ENCODE results near the gene PHTF2.
A peak's percentile ranks its signal among the peaks of the same experiment; 100 is the strongest.
"Not testable (repeated sequence)": the region's sequence is repeated elsewhere in the genome, so short reads cannot be mapped to it uniquely, and the experiment has no call there.

The PHTF2 gene

DNA sequence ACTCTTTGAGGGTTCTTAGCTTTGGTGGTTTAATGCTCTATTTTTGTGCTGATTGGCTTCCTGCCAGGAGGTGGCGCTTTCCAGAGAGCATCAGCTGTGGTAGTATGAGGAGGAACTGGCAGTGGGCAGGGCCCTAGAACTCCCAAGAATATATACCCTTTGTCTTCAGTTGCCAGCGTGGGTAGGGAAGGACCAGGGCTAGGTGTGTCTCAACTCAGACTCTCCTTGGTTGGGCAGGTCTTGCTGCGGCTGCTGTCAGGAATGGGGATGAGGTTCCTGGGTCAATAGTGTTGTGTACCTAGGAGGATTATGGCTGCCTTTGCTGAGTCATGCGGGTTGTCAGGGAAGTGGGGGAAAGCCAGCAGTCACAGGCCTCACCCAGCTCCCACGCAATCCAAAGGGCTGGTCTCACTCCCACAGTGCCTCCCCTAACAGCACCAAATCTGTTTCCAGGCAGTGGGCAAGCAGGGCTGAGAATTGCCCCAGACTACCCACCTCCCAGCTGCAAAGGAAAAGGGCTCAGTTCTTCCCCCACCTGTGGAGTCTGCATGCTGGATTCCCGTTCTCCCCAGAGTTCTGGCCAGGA lies 191.5 kb downstream of the PHTF2 start:
- DNase-seq (ENCODE audit: low read depth), result no peak
- TF ChIP-seq, protein P1, sequence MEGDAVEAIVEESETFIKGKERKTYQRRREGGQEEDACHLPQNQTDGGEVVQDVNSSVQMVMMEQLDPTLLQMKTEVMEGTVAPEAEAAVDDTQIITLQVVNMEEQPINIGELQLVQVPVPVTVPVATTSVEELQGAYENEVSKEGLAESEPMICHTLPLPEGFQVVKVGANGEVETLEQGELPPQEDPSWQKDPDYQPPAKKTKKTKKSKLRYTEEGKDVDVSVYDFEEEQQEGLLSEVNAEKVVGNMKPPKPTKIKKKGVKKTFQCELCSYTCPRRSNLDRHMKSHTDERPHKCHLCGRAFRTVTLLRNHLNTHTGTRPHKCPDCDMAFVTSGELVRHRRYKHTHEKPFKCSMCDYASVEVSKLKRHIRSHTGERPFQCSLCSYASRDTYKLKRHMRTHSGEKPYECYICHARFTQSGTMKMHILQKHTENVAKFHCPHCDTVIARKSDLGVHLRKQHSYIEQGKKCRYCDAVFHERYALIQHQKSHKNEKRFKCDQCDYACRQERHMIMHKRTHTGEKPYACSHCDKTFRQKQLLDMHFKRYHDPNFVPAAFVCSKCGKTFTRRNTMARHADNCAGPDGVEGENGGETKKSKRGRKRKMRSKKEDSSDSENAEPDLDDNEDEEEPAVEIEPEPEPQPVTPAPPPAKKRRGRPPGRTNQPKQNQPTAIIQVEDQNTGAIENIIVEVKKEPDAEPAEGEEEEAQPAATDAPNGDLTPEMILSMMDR (IDR thresholded peaks at IDR 0.05; ENCODE audit: control insufficient read depth, insufficient read depth, low read depth, low read length, missing control alignments), result no peak
- no peak overlapping the region for H3K4me3 ChIP-seq (ENCODE audit: control insufficient read depth, low read depth, low read length)

GRCh38 chr7:77991656-77992055 lies 193.1 kb downstream of the PHTF2 start:
- no peak for DNase-seq (ENCODE audit: low read depth)
- H3K4me3 ChIP-seq (ENCODE audit: control insufficient read depth, low read depth, low read length), result no peak overlapping the region
- TF ChIP-seq, protein P1 (IDR thresholded peaks at IDR 0.05; ENCODE audit: control insufficient read depth, insufficient read depth, low read depth, low read length, missing control alignments), result no peak

- TF ChIP-seq, protein P1 (IDR thresholded peaks at IDR 0.05; ENCODE audit: control insufficient read depth, insufficient read depth, low read depth, low read length, missing control alignments), result no peak
- H3K4me3 ChIP-seq (ENCODE audit: control insufficient read depth, low read depth, low read length), result no peak overlapping the region
- no peak for DNase-seq (ENCODE audit: low read depth)
Measured at GRCh38 chr7:77993838-77994237, 195.3 kb downstream of the PHTF2 start.

- DNase-seq (ENCODE audit: low read depth), result no peak
- TF ChIP-seq, protein P1 (IDR thresholded peaks at IDR 0.05; ENCODE audit: control insufficient read depth, insufficient read depth, low read depth, low read length, missing control alignments), result peak; percentile 26
- H3K4me3 ChIP-seq (ENCODE audit: control insufficient read depth, low read depth, low read length), result no peak overlapping the region
Measured at GRCh38 chr7:77995717-77996116, 197.1 kb downstream of the PHTF2 start.

GRCh38 chr7:77999168-77999567 lies 200.6 kb downstream of the PHTF2 start:
- DNase-seq (ENCODE audit: low read depth); H3K4me3 ChIP-seq (ENCODE audit: control insufficient read depth, low read depth, low read length): not testable (repeated sequence)

DNA sequence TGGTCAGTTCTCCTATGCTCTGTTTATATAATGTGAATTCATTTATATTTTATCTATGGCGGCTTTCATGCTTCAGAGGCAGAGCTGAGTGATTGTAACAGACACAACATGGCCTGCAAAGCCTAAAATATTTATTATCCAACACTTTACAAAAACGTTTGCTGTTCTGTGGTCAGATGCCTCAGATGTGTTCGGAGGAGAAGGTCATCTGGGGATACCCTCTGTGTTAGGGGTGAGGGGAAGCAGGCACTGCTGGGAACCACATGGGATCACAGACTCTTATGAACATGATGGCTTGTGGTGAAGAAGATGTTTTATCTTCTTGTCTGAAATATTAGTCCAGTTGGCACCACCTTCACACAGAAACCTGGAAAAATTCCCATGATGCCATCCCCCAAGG lies 203.4 kb downstream of the PHTF2 start:
- no peak overlapping the region for H3K4me3 ChIP-seq (ENCODE audit: control insufficient read depth, low read depth, low read length)
- no peak for DNase-seq (ENCODE audit: low read depth)
- TF ChIP-seq, protein P1 (IDR thresholded peaks at IDR 0.05; ENCODE audit: control insufficient read depth, insufficient read depth, low read depth, low read length, missing control alignments), result no peak

GRCh38 chr7:78002715-78003114 lies 204.1 kb downstream of the PHTF2 start:
- TF ChIP-seq, protein P1 (IDR thresholded peaks at IDR 0.05; ENCODE audit: control insufficient read depth, insufficient read depth, low read depth, low read length, missing control alignments), result no peak
- H3K4me3 ChIP-seq (ENCODE audit: control insufficient read depth, low read depth, low read length), result no peak overlapping the region
- no peak for DNase-seq (ENCODE audit: low read depth)
